ENCODE results near the gene ZNF500.
"Not testable (repeated sequence)": the region's sequence is repeated elsewhere in the genome, so short reads cannot be mapped to it uniquely, and the experiment has no call there.

ZNF500 gene

DNA sequence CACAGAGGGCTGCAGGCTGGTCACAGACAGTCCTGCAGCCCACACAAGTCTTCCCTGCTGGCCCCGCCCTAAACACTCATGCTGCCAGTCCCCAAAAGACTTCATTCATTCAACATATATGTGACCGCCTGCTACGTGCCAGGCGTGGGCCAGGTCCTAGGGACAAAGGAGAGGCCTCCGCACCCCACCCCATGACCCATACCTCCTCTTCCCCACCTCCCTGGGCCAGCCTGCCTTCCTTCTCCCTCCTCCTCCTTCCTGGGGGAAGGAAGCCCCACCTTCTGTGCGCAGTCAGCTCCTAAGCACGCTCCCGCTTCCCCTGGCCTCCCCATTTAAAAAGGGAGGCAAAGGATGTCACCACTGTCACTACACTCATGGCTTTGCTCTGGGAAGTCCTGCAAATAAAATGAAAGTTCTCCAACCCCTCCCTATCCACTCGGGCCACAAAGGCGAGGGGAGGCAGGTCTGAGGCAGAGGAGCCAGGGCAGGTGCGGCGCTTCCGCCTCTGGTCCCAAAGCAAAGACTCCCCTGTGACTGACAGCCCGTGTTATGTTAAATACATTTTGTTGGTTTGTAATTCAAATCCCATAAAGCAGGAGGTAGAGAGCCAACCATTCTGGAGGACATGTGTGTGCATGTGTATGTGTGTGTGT is 23.6 kb downstream of the ZNF500 start:
- H2BK5ac ChIP-seq (ENCODE audit: low read depth, low read length, poor library complexity, severe bottlenecking), result no peak overlapping the region
- H2BK120ac ChIP-seq (ENCODE audit: low read depth, low read length), result no peak overlapping the region
- peaks cover 5% of the 10 kb centered on the region for H3K4me1 ChIP-seq (ENCODE audit: control insufficient read depth, insufficient read depth, low read depth, low read length)
- no peak overlapping the region for H3K27ac ChIP-seq (ENCODE audit: low read length, poor library complexity, severe bottlenecking)
- H3K9me3 ChIP-seq (ENCODE audit: control insufficient read depth, low read length), result no peaks in the 10 kb centered on the region
- peaks cover 0 to 8% of the 10 kb centered on the region in 2 experiments for H3K36me3 ChIP-seq (ENCODE audit: control insufficient read depth in 1 of 2, insufficient read depth in 2 of 2, low read depth in 1 of 2, low read length in 2 of 2)
- DNase-seq, result no peak
- H3K4me3 ChIP-seq (ENCODE audit: insufficient read depth in 1 of 2, low read depth in 1 of 2, low read length in 2 of 2), result peak overlapping the region in 1 of 2 experiments; percentile 54
- no peak overlapping the region for H3K4me2 ChIP-seq (ENCODE audit: low read length, poor library complexity, severe bottlenecking)
- H3K18ac ChIP-seq (ENCODE audit: low read depth in 1 of 2, low read length in 2 of 2), result no peak overlapping the region
- H3K9ac ChIP-seq (ENCODE audit: low read length), result peak overlapping the region; percentile 18
- no peak overlapping the region for H2BK12ac ChIP-seq (ENCODE audit: low read length in 2 of 2)
- H3K4ac ChIP-seq (ENCODE audit: low read depth in 1 of 2, low read length in 2 of 2), result no peak overlapping the region
- WGBS, result 63% methylated on average over 14 of the region's 14 CpGs
- H3K79me1 ChIP-seq (replicated peaks; ENCODE audit: low read length, poor library complexity, severe bottlenecking), result no peaks in the 10 kb centered on the region
- H2AFZ ChIP-seq (ENCODE audit: low read depth, low read length), result no peak overlapping the region
- H4K8ac ChIP-seq (ENCODE audit: low read length), result peak overlapping the region; percentile 7
- no peak overlapping the region for H2AK5ac ChIP-seq (ENCODE audit: low read length, severe bottlenecking)
- no peak overlapping the region for H3K23ac ChIP-seq (ENCODE audit: low read length in 2 of 2)
- H3K14ac ChIP-seq (ENCODE audit: low read length in 2 of 2), result no peak overlapping the region
- no peak overlapping the region for H2BK15ac ChIP-seq (ENCODE audit: low read depth, poor library complexity, severe bottlenecking)
- peak overlapping the region; percentile 2 for H4K91ac ChIP-seq (ENCODE audit: low read length)
- no peaks in the 10 kb centered on the region for H3K27me3 ChIP-seq (ENCODE audit: control insufficient read depth in 1 of 2, insufficient read depth in 1 of 2, low read length in 2 of 2)

- H3K14ac ChIP-seq (ENCODE audit: low read length in 2 of 2); H3K23ac ChIP-seq (ENCODE audit: low read length in 2 of 2); H3K27me3 ChIP-seq (ENCODE audit: control insufficient read depth in 1 of 2, insufficient read depth in 1 of 2, low read length in 2 of 2); H2BK15ac ChIP-seq (ENCODE audit: low read depth, poor library complexity, severe bottlenecking); H2BK5ac ChIP-seq (ENCODE audit: low read depth, low read length, poor library complexity, severe bottlenecking); H2BK12ac ChIP-seq (ENCODE audit: low read length in 2 of 2); H3K4me1 ChIP-seq (ENCODE audit: control insufficient read depth, insufficient read depth, low read depth, low read length); H2AFZ ChIP-seq (ENCODE audit: low read depth, low read length); H3K4ac ChIP-seq (ENCODE audit: low read depth in 1 of 2, low read length in 2 of 2); H3K18ac ChIP-seq (ENCODE audit: low read depth in 1 of 2, low read length in 2 of 2); H2BK120ac ChIP-seq (ENCODE audit: low read depth, low read length); H2AK5ac ChIP-seq (ENCODE audit: low read length, severe bottlenecking); H4K91ac ChIP-seq (ENCODE audit: low read length); H3K27ac ChIP-seq (ENCODE audit: low read length, poor library complexity, severe bottlenecking); H4K8ac ChIP-seq (ENCODE audit: low read length); H3K79me1 ChIP-seq (replicated peaks; ENCODE audit: low read length, poor library complexity, severe bottlenecking); H3K4me3 ChIP-seq (ENCODE audit: insufficient read depth in 1 of 2, low read depth in 1 of 2, low read length in 2 of 2); H3K4me2 ChIP-seq (ENCODE audit: low read length, poor library complexity, severe bottlenecking); H3K9me3 ChIP-seq (ENCODE audit: control insufficient read depth, low read length); H3K9ac ChIP-seq (ENCODE audit: low read length); DNase-seq; H3K36me3 ChIP-seq (ENCODE audit: control insufficient read depth in 1 of 2, insufficient read depth in 2 of 2, low read depth in 1 of 2, low read length in 2 of 2): not testable (repeated sequence)
- 91% methylated on average over 5 of the region's 5 CpGs for WGBS
Measured at GRCh38 chr16:4738370-4738769, 28.6 kb downstream of the ZNF500 start.

DNA sequence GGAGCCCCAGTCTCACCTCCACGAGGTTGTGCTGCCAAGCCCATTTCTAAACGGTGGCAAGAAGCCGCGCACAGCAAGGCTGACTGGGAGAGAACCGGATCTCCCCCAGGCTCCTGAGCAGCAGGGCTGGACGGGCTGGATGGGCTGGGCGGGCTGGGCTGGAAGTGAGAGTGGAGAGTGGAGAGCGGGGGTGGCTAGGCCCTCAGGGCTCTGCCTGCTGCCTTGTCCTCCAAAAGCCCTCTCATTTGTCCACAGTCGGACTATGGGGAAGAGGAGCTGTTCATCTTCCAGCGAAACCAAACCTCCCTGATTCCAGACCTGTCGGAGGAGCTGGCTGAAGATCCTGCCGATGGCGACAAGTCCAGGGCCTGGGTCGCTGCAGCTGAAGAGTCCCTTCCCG is 29.4 kb downstream of the ZNF500 start:
- Histone ChIP-seq H3K4me3 (ENCODE audit: insufficient read depth in 1 of 2, low read depth in 1 of 2, low read length in 2 of 2) (no peak overlapping the region), H3K18ac (ENCODE audit: low read depth in 1 of 2, low read length in 2 of 2) (no peak overlapping the region), H3K27me3 (ENCODE audit: control insufficient read depth in 1 of 2, insufficient read depth in 1 of 2, low read length in 2 of 2) (peaks cover 3% of the 10 kb centered on the region in 2 experiments), H3K27ac (ENCODE audit: low read length, poor library complexity, severe bottlenecking) (no peak overlapping the region), H2BK12ac (ENCODE audit: low read length in 2 of 2) (no peak overlapping the region), H3K36me3 (ENCODE audit: control insufficient read depth in 1 of 2, insufficient read depth in 2 of 2, low read depth in 1 of 2, low read length in 2 of 2) (no peaks in the 10 kb centered on the region), H3K79me1 (replicated peaks; ENCODE audit: low read length, poor library complexity, severe bottlenecking) (peaks cover 3% of the 10 kb centered on the region), H2AFZ (ENCODE audit: low read depth, low read length) (no peak overlapping the region), H4K8ac (ENCODE audit: low read length) (no peak overlapping the region), H4K91ac (ENCODE audit: low read length) (no peak overlapping the region), H3K4me1 (ENCODE audit: control insufficient read depth, insufficient read depth, low read depth, low read length) (peaks cover 4% of the 10 kb centered on the region), H3K14ac (ENCODE audit: low read length in 2 of 2) (no peak overlapping the region), H3K9me3 (ENCODE audit: control insufficient read depth, low read length) (no peaks in the 10 kb centered on the region), H2BK5ac (ENCODE audit: low read depth, low read length, poor library complexity, severe bottlenecking) (no peak overlapping the region), H2AK5ac (ENCODE audit: low read length, severe bottlenecking) (no peak overlapping the region), H3K4me2 (ENCODE audit: low read length, poor library complexity, severe bottlenecking) (no peak overlapping the region), H3K9ac (ENCODE audit: low read length) (no peak overlapping the region), H3K23ac (ENCODE audit: low read length in 2 of 2) (no peak overlapping the region), H2BK120ac (ENCODE audit: low read depth, low read length) (no peak overlapping the region), H3K4ac (ENCODE audit: low read depth in 1 of 2, low read length in 2 of 2) (no peak overlapping the region), H2BK15ac (ENCODE audit: low read depth, poor library complexity, severe bottlenecking) (no peak overlapping the region)
- WGBS, result 88% methylated on average over 13 of the region's 15 CpGs
- DNase-seq, result no peak

DNA sequence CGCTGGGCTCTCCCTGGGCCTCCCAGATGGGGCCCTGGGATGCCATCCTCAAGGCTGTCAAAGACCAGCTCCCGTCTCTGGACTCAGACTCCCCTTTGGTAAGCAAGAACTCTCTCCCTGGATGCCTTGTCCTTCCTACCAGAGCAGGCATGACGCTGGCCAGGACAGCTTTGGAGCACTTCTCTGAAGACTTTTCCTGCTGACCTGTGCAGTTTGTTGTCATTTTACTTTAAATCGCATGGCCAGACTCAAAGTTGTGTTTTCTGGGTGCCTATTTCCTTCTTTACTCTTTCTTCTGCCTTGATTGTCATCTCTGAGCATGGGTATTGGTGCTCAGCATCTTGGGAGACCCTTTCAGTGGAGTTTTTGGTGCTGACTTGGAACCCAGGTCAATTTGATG is 30.4 kb downstream of the ZNF500 start:
- no peak overlapping the region for H3K18ac ChIP-seq (ENCODE audit: low read depth in 1 of 2, low read length in 2 of 2)
- peaks cover 3% of the 10 kb centered on the region in 2 experiments for H3K27me3 ChIP-seq (ENCODE audit: control insufficient read depth in 1 of 2, insufficient read depth in 1 of 2, low read length in 2 of 2)
- no peak overlapping the region for H3K14ac ChIP-seq (ENCODE audit: low read length in 2 of 2)
- H3K36me3 ChIP-seq (ENCODE audit: control insufficient read depth in 1 of 2, insufficient read depth in 2 of 2, low read depth in 1 of 2, low read length in 2 of 2), result peaks cover 0 to 3% of the 10 kb centered on the region in 2 experiments
- H4K8ac ChIP-seq (ENCODE audit: low read length), result no peak overlapping the region
- DNase-seq, result no peak
- no peak overlapping the region for H3K4me2 ChIP-seq (ENCODE audit: low read length, poor library complexity, severe bottlenecking)
- no peak overlapping the region for H4K91ac ChIP-seq (ENCODE audit: low read length)
- no peak overlapping the region for H3K9ac ChIP-seq (ENCODE audit: low read length)
- H2BK120ac ChIP-seq (ENCODE audit: low read depth, low read length), result no peak overlapping the region
- no peak overlapping the region for H2BK5ac ChIP-seq (ENCODE audit: low read depth, low read length, poor library complexity, severe bottlenecking)
- H2BK15ac ChIP-seq (ENCODE audit: low read depth, poor library complexity, severe bottlenecking), result no peak overlapping the region
- H3K4me1 ChIP-seq (ENCODE audit: control insufficient read depth, insufficient read depth, low read depth, low read length), result peaks cover 4% of the 10 kb centered on the region
- WGBS, result 51% methylated on average over 4 of the region's 4 CpGs
- H3K4ac ChIP-seq (ENCODE audit: low read depth in 1 of 2, low read length in 2 of 2), result no peak overlapping the region
- no peak overlapping the region for H3K4me3 ChIP-seq (ENCODE audit: insufficient read depth in 1 of 2, low read depth in 1 of 2, low read length in 2 of 2)
- peaks cover 8% of the 10 kb centered on the region for H3K79me1 ChIP-seq (replicated peaks; ENCODE audit: low read length, poor library complexity, severe bottlenecking)
- no peak overlapping the region for H3K23ac ChIP-seq (ENCODE audit: low read length in 2 of 2)
- no peak overlapping the region for H3K27ac ChIP-seq (ENCODE audit: low read length, poor library complexity, severe bottlenecking)
- no peak overlapping the region for H2BK12ac ChIP-seq (ENCODE audit: low read length in 2 of 2)
- no peak overlapping the region for H2AK5ac ChIP-seq (ENCODE audit: low read length, severe bottlenecking)
- H2AFZ ChIP-seq (ENCODE audit: low read depth, low read length), result no peak overlapping the region
- H3K9me3 ChIP-seq (ENCODE audit: control insufficient read depth, low read length), result no peaks in the 10 kb centered on the region
